T-helper 1 cell (primary cell): ENCODE results near the gene LY6G5C.
"Not testable (repeated sequence)": the region's sequence is repeated elsewhere in the genome, so short reads cannot be mapped to it uniquely, and the experiment has no call there.

Experiments used
- DNase-seq, 5 donors: peaks; one replicate each; pipeline ENCODE4 v3.0.0-alpha.2; 2012 to 2020

LY6G5C gene

DNA sequence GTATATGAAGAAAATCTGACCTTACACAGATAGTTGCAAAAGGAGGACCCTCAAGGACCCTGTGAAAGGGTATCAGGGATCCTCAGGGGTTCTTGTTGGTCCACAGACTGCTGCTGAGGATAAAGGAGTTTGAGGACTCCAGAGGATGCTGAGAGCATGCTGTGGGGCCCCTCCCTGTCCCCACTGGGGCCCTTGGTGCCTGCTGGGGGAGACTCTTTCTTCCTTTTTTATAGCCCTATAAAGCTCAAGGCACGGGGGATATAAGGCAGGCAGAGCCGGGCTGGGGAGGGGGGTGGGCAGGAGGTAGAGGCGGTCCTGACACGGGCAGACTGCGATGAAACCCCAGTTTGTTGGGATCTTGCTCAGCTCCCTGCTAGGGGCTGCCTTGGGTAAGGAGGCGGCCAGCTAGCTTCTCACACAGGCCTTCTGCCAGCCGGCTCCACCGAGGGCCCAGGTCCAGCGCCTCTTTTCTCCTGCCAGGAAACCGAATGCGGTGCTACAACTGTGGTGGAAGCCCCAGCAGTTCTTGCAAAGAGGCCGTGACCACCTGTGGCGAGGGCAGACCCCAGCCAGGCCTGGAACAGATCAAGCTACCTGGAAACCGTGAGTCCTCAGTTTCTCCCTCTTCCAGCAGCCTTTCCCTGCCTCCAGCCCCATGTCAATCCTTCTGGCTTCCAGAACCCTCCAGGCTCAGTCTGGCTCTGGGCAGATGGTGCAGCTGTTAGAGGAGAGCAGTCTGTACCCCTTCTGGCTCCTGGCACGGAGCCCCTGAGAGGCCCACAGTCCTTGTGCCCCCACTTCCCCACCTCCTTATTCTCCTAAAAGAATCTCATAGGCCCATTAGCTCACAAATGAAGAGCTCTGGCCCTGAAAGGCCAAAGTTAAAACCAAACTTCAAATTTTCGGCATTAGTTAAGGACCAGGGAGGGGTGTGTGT is 34.4 kb upstream of the LY6G5C start, which contains the start of gene LY6G6D:
TSS of gene LY6G6D (plus strand) at position 327 of the 937 bp plus-strand sequence. CDS start at position 335, 8 bp downstream.
- no peak for DNase-seq

GRCh38 chr6:31713991-31714684 is 33.3 kb upstream of the LY6G5C start:
- no peak for DNase-seq

DNA sequence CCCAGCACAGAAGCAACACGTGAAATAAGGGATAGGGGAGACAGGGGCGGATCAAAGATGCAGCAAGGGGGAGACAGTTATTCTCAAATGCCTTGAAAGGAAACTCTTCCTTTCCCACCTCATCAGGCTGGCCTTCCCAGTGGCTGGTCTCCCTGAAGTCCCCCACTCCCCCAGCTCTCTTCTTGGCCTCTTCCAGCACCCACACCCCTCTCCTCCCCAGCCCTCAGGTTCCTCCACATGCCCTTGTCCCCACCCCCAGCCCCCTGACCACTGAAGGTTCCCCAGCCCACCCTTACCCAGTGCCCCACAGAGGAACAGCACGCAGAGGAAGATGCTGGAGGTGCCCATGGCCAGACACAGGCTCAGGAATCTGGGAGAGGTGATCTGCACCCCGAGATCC is 32.6 kb upstream of the LY6G5C start:
- DNase-seq, result no peak

DNA sequence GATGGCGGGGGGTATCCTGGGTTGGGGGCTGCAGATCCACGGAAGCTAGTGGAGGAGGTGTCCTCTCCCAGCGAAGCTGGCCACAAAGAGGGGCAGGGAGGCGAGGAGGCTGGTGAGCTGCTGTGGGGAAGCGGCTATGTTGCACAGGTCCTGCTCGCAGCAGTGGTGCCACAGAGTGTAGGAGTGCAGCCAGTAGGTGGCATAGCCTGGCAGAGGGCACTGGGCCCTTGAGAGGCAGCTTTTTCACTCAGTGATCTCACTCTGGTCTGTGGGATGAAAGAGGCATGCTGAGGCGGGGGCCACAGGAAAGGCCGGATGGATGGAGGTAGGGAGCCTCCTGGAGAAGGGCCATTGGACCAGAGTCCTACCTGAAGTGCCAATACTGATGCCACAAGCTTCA is 31.4 kb upstream of the LY6G5C start:
- peak in 1 of 5 donors; percentile 44 for DNase-seq

- no peak for DNase-seq
Measured at GRCh38 chr6:31711233-31711632, 30.4 kb upstream of the LY6G5C start.

DNA sequence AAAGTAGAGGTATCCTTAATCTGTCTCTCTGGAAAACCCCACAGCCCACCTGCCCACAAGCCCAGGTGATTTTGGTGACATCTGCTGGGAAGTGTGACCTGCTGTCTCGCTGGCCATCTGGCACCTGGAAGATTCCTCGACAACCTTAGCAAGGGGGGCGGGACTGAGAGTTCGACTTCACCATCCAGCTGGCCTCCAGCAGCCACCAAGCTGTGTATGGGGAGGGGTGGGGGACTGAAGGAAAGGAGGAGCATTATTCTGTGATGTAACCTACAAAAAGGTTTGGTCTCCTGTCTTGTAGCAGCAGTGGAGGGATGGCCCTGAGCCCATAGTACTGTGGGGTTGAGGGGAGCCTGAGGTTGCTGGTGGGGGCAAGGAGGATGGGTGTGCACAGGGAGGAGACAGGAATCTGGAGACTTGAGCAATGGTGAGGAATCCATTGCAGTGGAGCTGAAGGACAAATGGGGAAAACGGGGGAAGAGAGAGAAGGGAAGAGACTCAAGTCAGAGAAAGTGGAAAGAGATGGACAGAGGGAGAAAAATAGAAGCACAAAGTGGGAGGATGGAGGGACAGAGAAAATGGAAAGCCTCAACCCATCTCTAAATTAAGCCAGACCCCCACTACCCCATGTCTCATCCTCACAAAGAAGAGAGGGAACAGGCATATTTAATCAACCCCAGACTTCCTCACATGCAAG is 29.8 kb upstream of the LY6G5C start:
- DNase-seq, result no peak

DNA sequence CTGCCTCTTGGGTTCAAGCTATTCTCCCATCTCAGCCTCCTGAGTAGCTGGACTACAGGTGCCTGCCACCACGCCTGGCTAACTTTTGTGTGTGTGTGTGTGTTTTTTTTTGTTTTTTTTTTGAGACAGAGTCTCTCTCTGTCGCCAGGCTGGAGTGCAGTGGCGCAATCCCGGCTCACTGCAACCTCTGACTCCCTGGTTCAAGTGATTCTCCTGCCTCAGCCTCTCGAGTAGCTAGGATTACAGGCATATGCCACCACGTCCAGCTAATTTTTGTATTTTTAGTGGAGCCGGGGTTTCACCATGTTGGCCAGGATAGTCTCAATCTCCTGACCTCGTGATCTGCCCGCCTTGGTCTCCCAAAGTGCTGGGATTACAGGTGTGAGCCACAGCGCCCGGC is 28.3 kb upstream of the LY6G5C start:
- DNase-seq, result not testable (repeated sequence)

DNA sequence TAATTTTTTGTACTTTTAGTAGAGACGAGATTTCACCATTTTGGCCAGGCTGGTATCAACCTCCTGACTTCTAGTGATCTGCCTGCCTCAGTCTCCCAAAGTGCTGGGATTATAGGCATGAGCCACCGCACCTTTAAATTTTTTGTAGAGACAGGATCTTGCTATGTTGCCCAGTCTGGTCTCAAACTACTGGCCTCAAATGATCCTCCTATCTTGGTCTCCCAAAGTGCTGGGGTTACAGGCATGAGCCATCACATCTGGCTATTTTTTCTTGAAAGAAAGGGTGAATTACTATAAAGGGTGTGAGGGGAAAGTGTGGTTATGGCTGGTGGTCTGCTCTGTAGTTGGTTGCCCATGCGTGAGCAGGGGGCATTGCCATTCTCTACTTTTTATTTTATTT is 27.4 kb upstream of the LY6G5C start:
- DNase-seq, result no peak

GRCh38 chr6:31707701-31708100 is 26.8 kb upstream of the LY6G5C start:
- no peak for DNase-seq

DNA sequence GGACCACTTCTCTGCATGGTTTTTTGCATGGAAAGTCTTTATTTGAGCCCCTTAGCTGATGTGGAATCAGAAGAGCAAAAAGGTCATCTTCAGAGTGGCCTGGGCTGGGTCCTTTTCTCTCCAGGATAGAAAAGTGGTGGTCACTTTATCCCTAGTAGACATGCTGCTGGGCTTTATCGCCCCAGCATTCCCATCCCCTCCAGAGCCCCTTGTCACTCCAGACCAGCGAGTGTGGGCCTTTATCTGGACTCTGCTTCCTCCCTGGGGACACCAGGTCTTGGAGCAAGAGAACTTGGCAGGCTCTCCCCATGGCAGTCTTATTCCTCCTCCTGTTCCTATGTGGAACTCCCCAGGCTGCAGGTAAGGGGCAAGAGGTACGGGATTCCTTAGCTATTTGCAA is 25.7 kb upstream of the LY6G5C start, which contains the start of gene LY6G6F:
TSS of gene LY6G6F (plus strand) at position 268 of the 400 bp plus-strand sequence. CDS start at position 309, 41 bp downstream.
- no peak for DNase-seq

- no peak for DNase-seq
Measured at GRCh38 chr6:31705931-31706330, 25.1 kb upstream of the LY6G5C start.

DNA sequence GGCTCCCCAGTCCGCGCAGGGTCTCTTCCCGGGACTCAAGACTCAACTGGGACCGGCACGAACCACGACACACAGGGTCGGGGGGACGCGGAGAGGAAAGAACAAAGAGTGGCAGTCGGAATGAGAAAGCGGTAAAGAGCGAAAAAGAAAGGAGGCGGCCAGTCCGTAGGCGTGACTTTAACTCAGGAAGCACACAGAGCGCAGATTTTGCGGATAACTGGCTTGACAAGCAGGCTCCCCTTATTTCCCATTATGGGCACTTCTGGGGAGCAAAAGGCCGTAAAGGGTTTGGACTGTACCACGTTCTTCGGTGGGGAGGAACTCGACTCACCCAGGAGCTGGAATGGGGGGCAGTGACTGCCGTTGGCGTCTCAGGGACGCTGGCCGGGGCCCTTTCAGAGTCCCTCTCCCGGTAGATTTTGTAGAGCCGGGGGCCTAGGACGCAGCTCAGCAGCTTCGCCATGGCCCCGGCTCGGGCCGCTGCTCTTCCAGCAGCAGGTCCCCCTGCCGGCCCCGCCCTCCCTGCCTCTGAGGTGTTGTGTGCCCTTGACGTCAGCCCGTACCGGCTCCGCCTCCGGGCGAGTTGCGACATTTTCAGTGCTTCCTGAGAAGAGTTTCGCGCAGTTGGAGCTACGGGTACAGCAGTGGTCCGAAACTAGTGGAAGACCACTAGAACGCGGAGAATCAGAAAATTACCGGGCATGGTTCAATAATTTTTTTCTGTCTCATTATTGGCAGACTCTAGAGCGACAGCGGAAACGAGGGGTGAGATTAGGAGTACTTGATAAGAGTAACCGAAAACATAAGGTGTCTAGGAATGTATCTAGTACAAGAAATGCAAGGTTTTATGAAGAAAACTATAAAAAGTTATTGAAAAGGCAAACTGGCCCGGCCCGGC is 22.2 kb upstream of the LY6G5C start, which contains the start of gene ABHD16A:
TSS of gene ABHD16A (minus strand) at position 506 of the 898 bp plus-strand sequence. CDS start at position 463, 43 bp downstream.
- peak; percentile 91 to 99 (median 95) for DNase-seq

- no peak for DNase-seq
Measured at GRCh38 chr6:31702405-31702818, 21.5 kb upstream of the LY6G5C start.

DNA sequence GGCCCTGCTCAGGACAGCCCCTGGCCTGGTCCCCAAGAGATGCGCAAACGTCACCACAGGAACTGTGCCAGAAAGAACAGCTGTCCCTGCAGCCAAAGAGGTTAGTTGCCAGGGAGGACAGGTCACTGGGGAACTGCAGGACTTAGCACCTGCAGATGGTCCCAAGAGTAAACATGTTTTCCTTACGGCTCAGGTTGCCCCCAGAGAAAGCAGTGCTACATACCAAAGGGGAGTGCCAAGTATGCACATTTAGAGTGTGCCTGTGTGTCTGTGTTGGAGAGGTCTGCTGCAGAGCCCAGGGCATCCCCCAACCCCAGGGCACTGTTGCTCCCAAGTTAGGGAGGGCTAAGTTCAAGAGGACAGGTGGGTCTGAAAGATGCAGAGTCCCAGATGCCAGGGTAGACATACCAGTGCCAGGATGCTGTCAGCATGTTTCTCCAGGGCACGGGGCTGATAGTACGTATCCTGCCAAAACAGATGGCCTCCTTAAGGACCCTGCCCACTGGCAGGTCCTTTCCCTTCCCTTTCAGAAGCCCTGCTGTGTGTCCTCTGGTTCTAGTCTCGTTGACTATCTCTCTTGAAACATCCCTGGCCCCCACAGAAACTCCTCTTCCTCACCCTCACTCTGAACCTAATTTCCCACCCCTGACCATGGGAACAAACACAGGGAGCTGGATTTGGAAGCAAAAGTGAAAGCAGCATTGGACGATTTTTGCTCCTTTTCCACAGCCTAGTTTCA is 21.0 kb upstream of the LY6G5C start:
- no peak for DNase-seq

DNA sequence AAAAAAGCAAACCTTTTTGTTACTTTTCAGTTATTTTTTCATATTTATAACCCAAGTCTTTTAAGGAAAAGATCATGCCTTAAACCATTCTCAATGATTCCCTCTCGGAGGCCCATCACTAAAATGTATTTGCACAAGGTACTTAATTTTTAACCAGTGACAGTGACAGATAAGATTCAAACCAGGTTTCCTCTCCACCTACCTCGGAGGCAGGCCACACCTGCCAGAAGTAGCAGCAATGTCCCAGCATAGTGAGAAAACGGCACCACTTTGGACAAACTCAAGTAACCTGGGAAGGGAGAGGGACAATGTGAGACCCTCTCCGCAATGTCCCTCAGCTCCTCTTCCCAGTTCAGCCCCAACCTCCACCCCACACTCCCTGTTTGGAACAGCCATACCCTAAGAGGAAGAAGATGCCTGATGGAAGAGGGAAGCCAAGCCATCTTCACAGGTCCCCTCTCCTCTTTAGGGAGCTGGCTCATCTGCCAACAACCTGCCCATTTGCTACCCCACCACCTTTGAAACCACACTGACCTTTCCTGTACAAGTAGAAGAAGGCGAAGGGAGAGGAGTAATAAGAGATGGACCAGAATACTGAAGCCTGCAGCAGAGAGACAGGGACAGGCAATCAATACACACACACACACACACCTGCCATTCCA is 20.0 kb upstream of the LY6G5C start:
- no peak for DNase-seq

DNA sequence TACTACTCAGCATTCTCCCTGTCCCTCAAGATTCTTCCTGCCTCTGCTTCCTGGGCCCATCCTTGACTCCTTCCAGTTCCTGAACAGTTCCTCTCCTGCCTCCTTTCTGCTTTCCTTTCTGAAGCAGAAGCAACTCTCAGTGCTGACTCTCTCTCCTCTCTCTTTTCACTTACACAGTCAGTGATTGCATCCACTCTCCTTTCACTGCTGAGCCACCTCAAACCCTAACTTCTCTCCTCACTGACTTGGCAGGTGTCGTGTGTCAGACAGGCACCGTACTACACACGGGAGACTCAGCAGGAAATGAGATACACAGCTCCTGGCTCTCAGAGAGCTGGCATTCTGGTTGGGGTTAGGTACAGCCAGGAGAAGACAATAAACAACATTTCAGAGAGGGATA is 16.7 kb upstream of the LY6G5C start:
- no peak for DNase-seq

- no peak for DNase-seq
Measured at GRCh38 chr6:31693535-31693934, 12.7 kb upstream of the LY6G5C start.

DNA sequence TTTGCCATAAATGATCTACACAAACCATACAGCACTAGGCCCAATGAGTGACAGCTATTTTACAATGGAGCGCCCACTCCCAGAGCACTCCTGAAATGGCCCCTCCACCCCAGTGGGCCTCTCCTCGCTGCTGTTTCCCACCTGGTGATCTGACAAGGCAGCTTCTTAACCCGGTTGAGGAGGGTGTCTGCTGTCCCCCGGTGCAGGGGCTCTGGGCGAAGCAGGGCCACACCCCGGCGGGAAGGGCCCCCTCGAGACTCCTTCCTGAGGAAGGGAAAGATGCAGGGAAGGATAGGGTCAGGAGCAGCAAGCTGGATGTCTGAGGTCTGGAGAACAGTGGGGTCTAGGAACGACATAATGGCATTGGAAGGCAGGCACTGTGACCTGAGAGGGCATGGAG is 12.0 kb upstream of the LY6G5C start:
- DNase-seq, result no peak

DNA sequence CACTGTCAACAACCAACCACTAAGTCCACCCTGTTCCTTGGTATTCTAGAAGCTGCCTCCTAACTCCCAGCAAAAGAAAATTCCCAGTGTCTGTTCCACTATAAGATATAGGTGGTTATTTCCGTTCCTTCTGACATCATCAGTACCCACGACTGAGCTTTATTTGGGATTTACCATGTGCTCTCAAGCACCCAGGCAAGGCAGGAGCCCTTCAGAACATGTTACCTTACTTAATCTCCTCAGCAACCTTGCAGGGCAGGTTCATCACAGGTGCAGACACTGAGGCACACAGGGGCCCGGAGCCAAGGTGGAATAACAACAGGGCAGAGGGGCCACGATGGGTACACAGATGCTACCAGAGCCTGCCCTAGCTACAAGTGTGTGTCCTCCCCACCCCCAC is 11.5 kb upstream of the LY6G5C start:
- no peak for DNase-seq

DNA sequence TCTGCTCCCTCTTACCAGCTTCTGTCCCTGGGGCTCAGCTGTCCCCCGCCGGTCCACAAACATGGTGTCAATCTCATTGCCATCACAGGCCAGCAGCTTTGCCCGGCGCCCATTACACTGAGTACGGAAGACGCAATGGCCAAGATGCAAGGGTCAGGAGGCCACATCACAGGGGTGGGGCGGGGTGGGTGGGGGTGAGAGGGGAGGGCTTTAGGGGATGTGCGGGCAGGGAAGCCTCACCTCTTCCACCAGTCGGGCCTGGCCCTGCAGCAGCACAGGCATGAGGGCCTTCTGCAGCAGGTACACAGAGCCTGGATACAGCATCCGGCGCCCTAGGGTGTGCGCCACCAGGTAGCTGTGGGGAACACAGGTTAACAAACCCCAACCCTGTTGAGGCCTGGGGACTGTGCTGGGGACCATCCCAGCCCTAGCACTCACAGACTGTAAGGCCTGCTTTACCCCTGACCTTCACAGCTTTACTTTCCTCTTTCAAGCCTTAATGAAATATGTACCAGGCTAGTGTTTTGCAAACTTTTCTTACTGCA is 10.8 kb upstream of the LY6G5C start:
- DNase-seq, result no peak
